PC-3 (cell line): ENCODE results near the gene MRPL21. TPM values are rescaled to one million over a fixed set of nuclear protein-coding genes. Genes with fewer than 3 reads are reported as not detected.

Experiments used
- ATAC-seq: fragments of 200-7000 bp; cut with Tn5 transposase; 2 replicates; pipeline ENCODE4 v1.9.1; 2020; ENCODE audit warnings: mild to moderate bottlenecking, moderate library complexity
- Bru-seq: library from RNA; stranded (reverse); fragments of 400-500 nt; gene quantifications from one replicate; lab custom pipeline; 2021; lab: Mats Ljungman, UMichigan
- BruChase-seq, 2 experiments: library from RNA; stranded (reverse); fragments of 400-500 nt; gene quantifications; one replicate each; lab custom pipeline; 2021; lab: Mats Ljungman, UMichigan
- BruUV-seq: library from RNA; stranded (reverse); fragments of 400-500 nt; replicated peaks from 2 replicates; lab custom pipeline; 2021; lab: Mats Ljungman, UMichigan
- CTCF ChIA-PET: fragments of 300-600 bp; sonication (Branson Sonifier 250); formaldehyde crosslinking; loops from one replicate; lab custom pipeline; 2022; ENCODE audit warnings: antibody characterized with exemption; lab: Charles Lee
- POLR2A ChIA-PET: fragments of 300-600 bp; sonication (Branson Sonifier 250); formaldehyde crosslinking; loops from one replicate; lab custom pipeline; 2022; ENCODE audit warnings: antibody characterized with exemption; ENCODE audit not compliant: unreplicated experiment; lab: Charles Lee
- DNase-seq: peaks from one replicate; pipeline ENCODE4 v3.0.0-alpha.2; 2015
- H2AFZ ChIP-seq: fragments of 300-600 bp; sonication (generic); 2 replicates; pipeline ENCODE4 v1.6.0; 2016; ENCODE audit warnings: antibody characterized with exemption, low read length
- H3F3A ChIP-seq: fragments of 300-600 bp; sonication (generic); one replicate; pipeline ENCODE4 v1.6.0; 2017; ENCODE audit warnings: antibody characterized with exemption, low read length, control low read depth, mild to moderate bottlenecking; ENCODE audit not compliant: unreplicated experiment
- H3K27ac ChIP-seq: fragments of 300-600 bp; sonication (generic); 2 replicates; pipeline ENCODE4 v1.5.1; 2016; ENCODE audit warnings: mild to moderate bottlenecking, low read length
- H3K27me3 ChIP-seq: fragments of 300-600 bp; sonication (generic); 2 replicates; pipeline ENCODE4 v1.6.1; 2016; ENCODE audit warnings: low read length, mixed read lengths
- H3K36me3 ChIP-seq: fragments of 300-600 bp; sonication (generic); 2 replicates; pipeline ENCODE4 v1.6.1; 2016; ENCODE audit warnings: low read depth, mixed run types, low read length, mixed read lengths
- H3K4me1 ChIP-seq: fragments of 300-600 bp; sonication (generic); 2 replicates; pipeline ENCODE4 v1.5.1; 2016; ENCODE audit warnings: low read length; ENCODE audit not compliant: insufficient read depth
- H3K4me2 ChIP-seq: fragments of 300-600 bp; sonication (generic); 2 replicates; pipeline ENCODE4 v1.6.0; 2016; ENCODE audit warnings: low read length
- H3K4me3 ChIP-seq: fragments of 300-600 bp; sonication (generic); 2 replicates; pipeline ENCODE4 v1.5.1; 2016; ENCODE audit warnings: mild to moderate bottlenecking, low read length, mixed read lengths
- H3K79me2 ChIP-seq: fragments of 300-600 bp; sonication (generic); 2 replicates; pipeline ENCODE4 v1.6.1; 2017; ENCODE audit warnings: low read length, mixed read lengths
- H3K9ac ChIP-seq: fragments of 300-600 bp; sonication (generic); 2 replicates; pipeline ENCODE4 v1.6.0; 2016; ENCODE audit warnings: mild to moderate bottlenecking, low read length
- H3K9me2 ChIP-seq: fragments of 300-600 bp; sonication (generic); replicated peaks from 2 replicates; pipeline ENCODE4 v1.6.1; 2016; ENCODE audit warnings: mixed run types, low read length, mixed read lengths
- H3K9me3 ChIP-seq: fragments of 300-600 bp; sonication (generic); 2 replicates; pipeline ENCODE4 v1.6.1; 2016; ENCODE audit warnings: low read length, mixed read lengths
- H4K20me1 ChIP-seq: fragments of 300-600 bp; sonication (generic); 2 replicates; pipeline ENCODE4 v1.6.1; 2016; ENCODE audit warnings: low read length, mixed read lengths
- EZH2 ChIP-seq: fragments of 300-600 bp; sonication (generic); IDR thresholded peaks from one replicate; pipeline ENCODE4 v1.6.1; 2017; ENCODE audit warnings: antibody characterized with exemption, mild to moderate bottlenecking, low read length; ENCODE audit not compliant: unreplicated experiment
- EZH2phosphoT487 ChIP-seq: fragments of 300-600 bp; sonication (generic); IDR thresholded peaks from 2 replicates; pipeline ENCODE4 v1.6.1; 2018; ENCODE audit warnings: mild to moderate bottlenecking, antibody characterized with exemption, low read length, borderline replicate concordance
- intact Hi-C: fragments of 100-400 bp; cut with micrococcal nuclease; formaldehyde crosslinking; loops from 2 replicates; pipeline ENCODE4 v1.9.0; 2023
- long read RNA-seq: library from polyadenylated mRNA; unstranded; transcript quantifications from one replicate; pipeline ENCODE4 v2.0.0, GENCODE V29; 2021; ENCODE audit not compliant: unreplicated experiment
- total RNA-seq: library from RNA; depleted of rRNA; stranded (reverse); fragments of >200 nt; gene quantifications from 2 replicates; pipeline ENCODE4 v1.2.3, GENCODE V29; 2014; rRNA removed
- TF ChIP-seq, protein P1 (sequence below): fragments of 300-600 bp; sonication (generic); conservative IDR thresholded peaks from 2 replicates; pipeline ENCODE4 v1.5.1; 2017; ENCODE audit warnings: antibody characterized with exemption, low read depth, mild to moderate bottlenecking, low read length

MRPL21 gene
- 200 and 230 TPM in 2 replicates for total RNA-seq
- Bru-seq, nascent RNA = percentile 82 among the genes with signal in this experiment
- BruChase-seq, experiment 1, labeled RNA remaining after a 6-hour chase = percentile 69 among the genes with signal in this experiment
- BruChase-seq, experiment 2, labeled RNA remaining after a 2-hour chase = percentile 68 among the genes with signal in this experiment
- long read RNA-seq, transcript MRPL21-201 (7 exons, 683 nt) = major isoform, 49 of 76 reads
- long read RNA-seq, transcript MRPL21-202 (7 exons, 662 nt) = minor isoform, 11 of 76 reads
- long read RNA-seq, partial matches to known transcripts = 14 of 76 reads
- long read RNA-seq, other reads (novel, unspliced or antisense) = 2 of 76 reads

GRCh38 chr11:68903288-68904247 is at the start of gene MRPL21, which contains the start of gene IGHMBP2:
TSS of gene MRPL21 (minus strand) at chr11:68903832. CDS start at chr11:68903810, 22 bp downstream.
TSS of gene IGHMBP2 (plus strand) at chr11:68903891. CDS start at chr11:68903953, 62 bp downstream.
- H3K36me3 ChIP-seq = peaks cover 25% of the 10 kb centered on the region
- no peaks in the 10 kb centered on the region for H3K9me2 ChIP-seq
- no peaks in the 10 kb centered on the region for H3F3A ChIP-seq
- peaks cover 27% of the 10 kb centered on the region for H3K4me1 ChIP-seq
- H3K79me2 ChIP-seq = peaks cover 82% of the 10 kb centered on the region
- no peaks in the 10 kb centered on the region for H3K27me3 ChIP-seq
- peak within 1 kb of the TSS; percentile 85 for H3K9ac ChIP-seq
- H3K4me3 ChIP-seq = peak within 1 kb of the TSS; percentile 86
- peak within 1 kb of the TSS; percentile 95 for H2AFZ ChIP-seq
- BruUV-seq = TSS peak; percentile 75
- H3K27ac ChIP-seq = peak within 1 kb of the TSS; percentile 43
- ChIA-PET CTCF (interaction anchor here (0.6 to 0.7 kb wide), 2 partner anchors 77 to 184 kb away, joined by 3 to 4 read pairs; no protein-coding TSS in a partner anchor), POLR2A (no interaction called here)
- intact Hi-C loops = loop anchor here (5.0 kb wide), 1 partner anchor 61 kb away; the partner anchor contains the start of gene CPT1A
- H3K9me3 ChIP-seq = no peaks in the 10 kb centered on the region
- DNase-seq = peak; percentile 94
- ATAC-seq = peak; percentile 84
- H3K4me2 ChIP-seq = peak within 1 kb of the TSS; percentile 79
- TF ChIP-seq EZH2phosphoT487 (no peak), EZH2 (no peak)
- TF ChIP-seq, protein P1, sequence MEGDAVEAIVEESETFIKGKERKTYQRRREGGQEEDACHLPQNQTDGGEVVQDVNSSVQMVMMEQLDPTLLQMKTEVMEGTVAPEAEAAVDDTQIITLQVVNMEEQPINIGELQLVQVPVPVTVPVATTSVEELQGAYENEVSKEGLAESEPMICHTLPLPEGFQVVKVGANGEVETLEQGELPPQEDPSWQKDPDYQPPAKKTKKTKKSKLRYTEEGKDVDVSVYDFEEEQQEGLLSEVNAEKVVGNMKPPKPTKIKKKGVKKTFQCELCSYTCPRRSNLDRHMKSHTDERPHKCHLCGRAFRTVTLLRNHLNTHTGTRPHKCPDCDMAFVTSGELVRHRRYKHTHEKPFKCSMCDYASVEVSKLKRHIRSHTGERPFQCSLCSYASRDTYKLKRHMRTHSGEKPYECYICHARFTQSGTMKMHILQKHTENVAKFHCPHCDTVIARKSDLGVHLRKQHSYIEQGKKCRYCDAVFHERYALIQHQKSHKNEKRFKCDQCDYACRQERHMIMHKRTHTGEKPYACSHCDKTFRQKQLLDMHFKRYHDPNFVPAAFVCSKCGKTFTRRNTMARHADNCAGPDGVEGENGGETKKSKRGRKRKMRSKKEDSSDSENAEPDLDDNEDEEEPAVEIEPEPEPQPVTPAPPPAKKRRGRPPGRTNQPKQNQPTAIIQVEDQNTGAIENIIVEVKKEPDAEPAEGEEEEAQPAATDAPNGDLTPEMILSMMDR = no peak
- H4K20me1 ChIP-seq = peaks cover 18% of the 10 kb centered on the region; the same call in 1 of the 2 replicates

DNA sequence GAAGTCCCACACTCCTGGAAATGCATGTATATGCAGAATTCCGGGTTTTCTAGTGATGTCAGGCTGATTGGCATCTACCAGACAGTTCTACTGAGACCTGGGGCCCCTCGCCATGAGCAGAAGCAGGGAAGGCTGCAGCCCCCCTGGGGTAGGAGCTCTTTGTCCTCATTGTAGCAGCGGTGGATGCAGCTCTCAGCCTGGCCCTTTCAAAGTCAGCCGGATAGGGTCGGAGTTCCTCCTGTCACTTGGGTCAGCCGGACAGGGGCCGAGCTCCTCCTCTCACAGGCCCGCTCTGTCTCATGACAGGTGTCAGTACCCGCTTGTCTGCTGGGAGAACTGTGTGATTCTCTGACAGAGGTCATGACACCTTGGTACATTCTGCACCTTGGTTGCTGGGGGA is 47.1 kb upstream of the MRPL21 start:
- ATAC-seq = no peak
- H2AFZ ChIP-seq = no peak overlapping the region
- peaks cover 8% of the 10 kb centered on the region; the same call in 1 of the 2 replicates for H3K4me1 ChIP-seq
- H3K27me3 ChIP-seq = no peaks in the 10 kb centered on the region
- CTCF ChIA-PET = interaction anchor here (1.2 kb wide), 1 partner anchor 318 kb away, joined by 3 read pairs; no protein-coding TSS in a partner anchor
- no peaks in the 10 kb centered on the region for H4K20me1 ChIP-seq
- no TSS peak for BruUV-seq
- no peaks in the 10 kb centered on the region for H3F3A ChIP-seq
- H3K9me3 ChIP-seq = no peaks in the 10 kb centered on the region
- H3K9ac ChIP-seq = no peak overlapping the region
- intact Hi-C loops = loop anchor here (5.0 kb wide), 1 partner anchor 318 kb away; no protein-coding TSS in a partner anchor
- no peak for DNase-seq
- no peaks in the 10 kb centered on the region for H3K9me2 ChIP-seq
- POLR2A ChIA-PET = no interaction called here
- no peaks in the 10 kb centered on the region for H3K79me2 ChIP-seq
- H3K4me2 ChIP-seq = no peak overlapping the region
- H3K4me3 ChIP-seq = no peak overlapping the region
- H3K36me3 ChIP-seq = no peaks in the 10 kb centered on the region
- no peak overlapping the region for H3K27ac ChIP-seq
- TF ChIP-seq, protein P1 = no peak
- TF ChIP-seq EZH2 = no peak
- TF ChIP-seq EZH2phosphoT487 = no peak
